Measurements from ENCODE around the gene DSTYK. TPM values are rescaled to one million over a fixed set of nuclear protein-coding genes. Genes with fewer than 3 reads are reported as not detected.

DSTYK gene
- total RNA-seq, 4 donors from 2014 or later: 15.3 to 21.3 (median 17.7) TPM

DNA sequence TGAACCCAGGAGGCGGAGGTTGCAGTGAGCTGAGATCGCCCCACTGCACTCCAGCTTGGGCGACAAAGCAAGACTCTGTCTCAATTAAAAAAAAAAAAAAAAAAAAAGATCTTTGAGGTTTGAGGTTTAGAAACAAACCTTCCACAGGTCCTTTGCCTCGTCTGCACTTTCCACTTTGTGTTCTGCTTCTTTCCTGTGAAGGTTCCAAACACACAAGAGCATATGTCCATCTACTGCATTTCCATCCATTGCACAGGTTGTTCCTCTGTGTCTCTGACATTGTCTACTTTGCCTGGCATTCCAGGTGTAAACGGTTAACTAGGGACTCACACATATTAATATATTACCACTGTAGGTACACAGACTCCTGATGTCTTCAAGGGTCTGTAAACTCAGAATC lies 40.1 kb downstream of the DSTYK start:
- DNase-seq (ENCODE audit: low spot score in 2 of 2): no peak
- TF ChIP-seq, protein P1, sequence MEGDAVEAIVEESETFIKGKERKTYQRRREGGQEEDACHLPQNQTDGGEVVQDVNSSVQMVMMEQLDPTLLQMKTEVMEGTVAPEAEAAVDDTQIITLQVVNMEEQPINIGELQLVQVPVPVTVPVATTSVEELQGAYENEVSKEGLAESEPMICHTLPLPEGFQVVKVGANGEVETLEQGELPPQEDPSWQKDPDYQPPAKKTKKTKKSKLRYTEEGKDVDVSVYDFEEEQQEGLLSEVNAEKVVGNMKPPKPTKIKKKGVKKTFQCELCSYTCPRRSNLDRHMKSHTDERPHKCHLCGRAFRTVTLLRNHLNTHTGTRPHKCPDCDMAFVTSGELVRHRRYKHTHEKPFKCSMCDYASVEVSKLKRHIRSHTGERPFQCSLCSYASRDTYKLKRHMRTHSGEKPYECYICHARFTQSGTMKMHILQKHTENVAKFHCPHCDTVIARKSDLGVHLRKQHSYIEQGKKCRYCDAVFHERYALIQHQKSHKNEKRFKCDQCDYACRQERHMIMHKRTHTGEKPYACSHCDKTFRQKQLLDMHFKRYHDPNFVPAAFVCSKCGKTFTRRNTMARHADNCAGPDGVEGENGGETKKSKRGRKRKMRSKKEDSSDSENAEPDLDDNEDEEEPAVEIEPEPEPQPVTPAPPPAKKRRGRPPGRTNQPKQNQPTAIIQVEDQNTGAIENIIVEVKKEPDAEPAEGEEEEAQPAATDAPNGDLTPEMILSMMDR (IDR thresholded peaks at IDR 0.05): no peak
- no peak for TF ChIP-seq POLR2A (IDR thresholded peaks at IDR 0.05)
- intact Hi-C loops (cut with DNase I; ENCODE audit: low total_unique reads): no loop called here
- 80 to 93% methylated on average over 5 of the region's 5 CpGs for WGBS, 2 donors
- no peak overlapping the region for H3K4me3 ChIP-seq (ENCODE audit: low read depth, poor library complexity, severe bottlenecking)

DNA sequence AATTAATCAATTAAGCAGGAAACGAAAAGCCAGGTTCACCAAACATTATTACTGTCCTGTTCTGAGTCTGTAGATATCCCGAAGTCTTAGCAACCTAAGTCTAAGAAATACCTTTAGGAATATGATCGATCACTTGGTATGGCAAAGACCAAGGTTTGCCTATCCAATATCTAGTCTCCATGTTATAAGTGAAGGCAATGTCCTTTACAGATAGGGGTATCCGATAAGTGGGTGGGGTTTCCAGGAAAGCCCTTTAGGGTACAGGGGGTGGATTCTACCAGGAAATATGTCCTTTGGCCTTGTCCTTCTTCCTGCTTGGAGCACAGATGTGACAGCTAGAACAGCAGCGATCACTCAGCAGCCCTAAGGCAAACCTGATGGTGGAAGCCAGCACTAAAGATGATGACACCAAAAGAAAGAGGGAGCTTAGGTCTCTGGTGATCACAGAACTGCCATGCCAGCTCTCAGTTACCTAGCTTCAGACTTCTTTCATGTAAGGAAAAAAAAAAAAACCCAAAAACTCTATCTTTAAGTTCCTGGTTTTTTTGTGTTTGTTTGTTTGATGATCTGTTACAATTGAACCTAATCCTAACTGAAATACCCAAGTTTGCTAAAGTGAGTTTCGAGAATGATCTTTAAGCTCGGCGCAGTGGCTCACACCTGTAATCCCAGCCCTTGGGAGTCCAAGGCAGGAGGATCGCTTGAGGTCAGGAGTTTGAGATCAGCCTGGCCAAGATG lies 40.8 kb downstream of the DSTYK start:
- no peak overlapping the region for H3K4me3 ChIP-seq (ENCODE audit: low read depth, poor library complexity, severe bottlenecking)
- DNase-seq (ENCODE audit: low spot score in 2 of 2): no peak
- intact Hi-C loops (cut with DNase I; ENCODE audit: low total_unique reads): no loop called here
- WGBS, 2 donors: 88 to 89% methylated on average over 9 of the region's 9 CpGs
- TF ChIP-seq, protein P1 (IDR thresholded peaks at IDR 0.05): no peak
- TF ChIP-seq POLR2A (IDR thresholded peaks at IDR 0.05): no peak

DNA sequence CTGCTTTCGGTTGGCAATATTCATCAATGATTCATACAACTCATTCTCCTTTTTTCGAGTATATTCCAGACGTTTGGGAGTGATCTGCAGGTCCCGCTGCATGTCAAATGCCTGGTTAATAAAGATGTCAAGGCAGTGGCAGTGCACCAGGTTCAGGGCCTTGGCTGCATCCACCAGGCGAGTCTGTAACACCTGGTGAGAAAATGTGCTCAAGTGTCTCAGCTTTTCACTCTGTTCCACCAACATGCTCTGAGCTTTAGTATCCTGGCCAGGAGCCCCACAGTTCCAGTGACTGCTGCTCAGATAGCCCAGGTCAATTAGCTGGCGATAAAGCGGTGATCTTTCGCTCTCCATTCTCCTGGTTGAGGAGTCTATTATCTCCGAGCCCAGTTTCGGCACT lies 42.3 kb downstream of the DSTYK start:
- intact Hi-C loops (cut with DNase I; ENCODE audit: low total_unique reads): no loop called here
- TF ChIP-seq, protein P1 (IDR thresholded peaks at IDR 0.05): no peak
- no peak for TF ChIP-seq POLR2A (IDR thresholded peaks at IDR 0.05)
- DNase-seq (ENCODE audit: low spot score in 2 of 2): no peak
- no peak overlapping the region for H3K4me3 ChIP-seq (ENCODE audit: low read depth, poor library complexity, severe bottlenecking)
- WGBS, 2 donors: 87 to 92% methylated on average over 10 of the region's 10 CpGs

DNA sequence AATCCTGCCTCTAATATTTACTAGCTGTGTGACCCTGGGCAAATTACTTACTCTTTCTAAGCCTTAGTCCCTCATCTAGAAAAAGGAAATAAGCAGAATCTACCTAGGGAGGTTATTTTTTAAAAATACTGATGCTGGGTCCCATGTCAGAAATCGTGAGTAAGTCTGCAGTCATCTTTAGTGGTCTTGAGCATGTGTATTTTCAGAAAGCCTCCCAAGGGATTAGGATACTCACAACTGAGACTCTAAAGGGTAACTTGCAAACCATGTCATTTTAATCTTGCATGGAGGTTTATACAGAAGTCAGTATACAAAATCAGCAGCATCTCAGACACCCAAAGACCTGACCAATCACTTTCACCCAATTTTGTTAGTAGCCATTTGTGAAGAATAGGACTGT lies 43.2 kb downstream of the DSTYK start:
- no peak overlapping the region for H3K4me3 ChIP-seq (ENCODE audit: low read depth, poor library complexity, severe bottlenecking)
- DNase-seq (ENCODE audit: low spot score in 2 of 2): no peak
- TF ChIP-seq POLR2A (IDR thresholded peaks at IDR 0.05): no peak
- TF ChIP-seq, protein P1 (IDR thresholded peaks at IDR 0.05): no peak
- intact Hi-C loops (cut with DNase I; ENCODE audit: low total_unique reads): no loop called here
- WGBS, 2 donors: 75 to 86% methylated on average over 1 of the region's 1 CpG

DNA sequence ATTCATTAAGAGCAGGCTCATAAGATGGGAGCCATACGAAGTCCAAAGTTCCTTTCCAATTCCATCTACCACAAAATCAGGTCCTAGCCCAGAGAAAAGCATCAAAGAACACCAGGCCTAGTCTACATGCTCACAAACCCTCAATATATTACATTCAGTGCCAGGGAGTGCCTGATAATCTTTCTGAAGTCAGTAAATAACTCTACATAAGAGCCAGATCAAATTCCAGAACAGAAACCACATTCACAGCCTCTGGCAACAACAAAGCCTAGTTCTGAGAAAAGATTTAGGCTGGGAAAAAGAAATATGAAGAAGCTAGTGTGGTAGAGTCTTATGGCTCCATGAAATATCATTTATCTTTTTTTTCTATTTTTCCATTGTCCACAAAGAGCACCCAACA lies 49.2 kb downstream of the DSTYK start:
- intact Hi-C loops (cut with DNase I; ENCODE audit: low total_unique reads): no loop called here
- 56 to 69% methylated on average over 1 of the region's 1 CpG for WGBS, 2 donors
- H3K4me3 ChIP-seq (ENCODE audit: low read depth, poor library complexity, severe bottlenecking): no peak overlapping the region
- no peak for DNase-seq (ENCODE audit: low spot score in 2 of 2)
- TF ChIP-seq POLR2A (IDR thresholded peaks at IDR 0.05): no peak
- TF ChIP-seq, protein P1 (IDR thresholded peaks at IDR 0.05): no peak

DNA sequence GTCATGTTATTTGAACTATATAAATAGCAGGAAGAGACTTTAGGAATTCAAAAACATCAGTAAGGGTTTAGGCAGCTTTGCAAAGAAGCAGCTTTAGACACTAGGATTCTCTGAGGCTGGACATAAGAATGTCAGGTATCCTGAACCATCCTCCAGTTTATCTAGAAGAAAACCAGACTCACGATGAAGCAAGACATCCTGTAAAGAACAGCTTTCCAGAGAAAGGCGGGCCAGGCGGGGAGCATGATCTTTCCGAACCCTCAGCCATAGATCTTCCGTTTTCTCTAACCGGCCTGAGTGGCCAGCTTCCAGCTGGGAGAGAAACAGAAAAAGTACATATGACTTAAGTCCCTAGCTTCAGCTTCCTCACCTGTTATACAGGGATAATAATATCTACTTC lies 50.4 kb downstream of the DSTYK start:
- H3K4me3 ChIP-seq (ENCODE audit: low read depth, poor library complexity, severe bottlenecking): no peak overlapping the region
- intact Hi-C loops (cut with DNase I; ENCODE audit: low total_unique reads): no loop called here
- no peak for TF ChIP-seq POLR2A (IDR thresholded peaks at IDR 0.05)
- TF ChIP-seq, protein P1 (IDR thresholded peaks at IDR 0.05): no peak
- DNase-seq (ENCODE audit: low spot score in 2 of 2): no peak
- 95% methylated on average over 6 of the region's 6 CpGs for WGBS, 2 donors
